GM21786 (cell line): ENCODE data around the gene TAF4B.
"Not testable (repeated sequence)": the region's sequence is repeated elsewhere in the genome, so short reads cannot be mapped to it uniquely, and the experiment has no call there.

ENCODE experiments used
- ATAC-seq: cut with Tn5 transposase; IDR thresholded peaks from one replicate; pipeline ENCODE4 v1.9.1; 2021; ENCODE audit not compliant: unreplicated experiment

The TAF4B gene

DNA sequence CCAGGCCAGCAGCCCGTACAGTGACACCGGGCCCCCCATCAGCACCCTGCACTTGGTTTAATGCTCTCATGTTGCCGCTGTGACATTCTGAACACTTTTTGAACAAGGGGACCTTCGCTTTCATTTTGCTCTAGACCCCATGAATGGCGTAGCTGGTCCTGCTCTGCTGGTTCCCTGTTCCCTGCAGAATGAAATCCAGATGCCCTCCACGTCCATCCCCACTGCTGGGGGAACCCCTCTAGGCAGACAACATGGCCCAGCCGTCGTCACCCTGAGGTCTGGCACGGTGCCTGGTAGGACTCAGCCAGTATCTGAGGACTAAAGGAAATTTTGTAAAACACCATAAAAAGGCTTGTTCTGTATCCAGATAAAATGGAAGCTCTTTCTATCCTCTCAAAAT is 193.5 kb downstream of the TAF4B start:
- ATAC-seq: no peak

DNA sequence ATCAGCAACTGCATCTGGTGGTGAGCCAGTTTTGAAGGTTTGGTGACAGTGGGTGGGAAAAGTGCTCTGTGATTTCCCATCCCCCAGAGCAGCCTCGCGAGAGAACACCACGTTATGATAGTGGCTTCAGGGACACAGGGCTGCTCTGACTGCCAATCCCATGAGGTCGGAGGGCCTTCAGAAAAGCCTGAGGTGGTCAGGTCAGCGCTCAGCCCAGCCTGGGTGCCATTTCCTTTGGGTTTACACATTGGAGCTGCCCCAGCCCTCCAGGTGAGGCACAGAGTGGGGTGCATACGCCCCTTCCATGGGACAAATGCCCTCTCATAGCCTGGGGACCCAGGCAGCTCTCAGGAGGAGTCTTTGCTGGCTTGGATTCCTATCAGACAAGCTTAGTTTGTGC is 195.3 kb downstream of the TAF4B start:
- ATAC-seq: no peak

DNA sequence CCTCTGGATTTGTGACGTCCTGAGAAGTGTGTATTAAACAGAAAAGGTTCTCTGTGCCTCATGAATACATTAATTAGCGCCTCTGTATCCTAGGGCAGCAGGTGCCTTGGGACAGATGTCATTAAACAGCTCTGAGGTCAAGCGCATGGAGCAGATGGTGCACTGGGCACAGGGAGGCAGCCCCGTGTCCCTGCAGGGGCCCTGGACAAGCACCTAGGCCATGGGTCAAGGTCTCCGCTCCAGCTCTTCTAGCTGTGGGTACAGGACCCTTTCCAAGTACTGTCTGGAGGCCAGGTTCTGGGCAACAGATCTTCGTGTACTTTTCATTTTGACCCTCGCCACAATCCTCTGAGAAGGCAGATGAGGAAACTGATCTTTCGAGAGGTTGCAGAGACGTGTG is 195.7 kb downstream of the TAF4B start:
- ATAC-seq: no peak

DNA sequence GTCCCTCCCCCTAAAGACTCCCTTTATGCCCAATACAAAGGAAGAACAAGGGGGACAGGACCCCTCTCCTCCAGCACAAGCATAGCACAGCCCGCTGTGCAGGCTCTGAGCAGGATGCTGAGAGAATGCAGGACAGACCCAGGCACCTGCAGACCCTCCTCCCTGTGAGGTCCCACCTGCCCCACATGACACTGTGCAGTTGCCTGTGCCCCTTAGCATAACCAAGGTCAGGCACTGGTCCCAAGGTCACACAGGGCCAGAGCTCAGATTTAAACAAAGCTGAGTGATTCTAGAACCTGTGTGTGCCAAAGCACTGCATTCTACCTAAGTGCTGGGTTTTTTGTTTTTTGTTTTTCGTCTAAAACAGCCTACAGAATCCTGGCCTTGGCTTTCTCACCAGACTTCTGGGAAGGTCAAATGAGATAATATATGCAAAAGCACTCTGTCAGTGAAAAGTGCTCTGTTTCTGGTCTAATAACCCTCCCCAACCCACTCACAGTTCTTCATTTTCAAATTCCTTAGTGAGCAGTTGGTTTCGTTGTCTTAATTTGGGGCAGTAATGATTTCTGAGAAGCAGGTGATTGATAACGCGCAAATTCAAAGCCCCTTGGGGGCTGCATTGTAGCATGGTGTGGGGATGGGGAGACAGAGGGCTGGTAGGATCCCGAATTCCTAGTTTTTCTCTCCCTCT is 196.4 kb downstream of the TAF4B start:
- peak; percentile 83 for ATAC-seq

DNA sequence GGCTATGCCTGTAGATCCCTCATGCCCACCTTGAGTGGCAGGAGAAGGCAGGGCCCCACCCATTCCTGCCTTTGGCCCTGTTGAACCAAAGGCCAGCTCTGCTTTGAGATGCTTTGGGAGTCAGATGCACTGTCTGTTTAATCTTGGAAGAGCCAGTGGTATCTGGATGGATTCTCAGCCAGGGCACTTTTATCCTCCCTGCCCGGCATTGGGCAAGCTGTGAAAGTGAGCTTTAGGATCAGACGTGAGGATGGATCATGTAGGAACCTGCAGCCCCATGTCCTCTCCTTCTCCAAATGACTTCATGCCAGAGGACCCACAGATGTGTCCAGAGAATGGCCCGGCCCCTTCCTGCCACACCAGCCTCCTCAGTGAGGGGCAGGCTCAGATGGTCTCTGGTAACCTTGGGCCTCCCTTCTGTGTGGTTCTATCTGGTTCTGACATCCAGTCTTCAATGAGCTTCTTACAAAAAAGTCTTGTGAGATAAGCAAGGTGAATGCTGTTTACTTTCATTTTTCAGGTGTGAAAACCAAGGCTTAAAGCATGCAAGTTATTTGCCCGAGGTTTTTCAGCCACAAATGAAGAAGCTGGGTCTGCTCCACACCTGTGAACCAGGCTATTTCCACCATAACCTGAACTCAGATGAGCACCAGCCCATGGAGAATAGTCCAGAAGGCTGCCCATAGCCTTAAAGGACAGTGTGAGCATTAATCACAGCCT is 198.3 kb downstream of the TAF4B start:
- no peak for ATAC-seq

DNA sequence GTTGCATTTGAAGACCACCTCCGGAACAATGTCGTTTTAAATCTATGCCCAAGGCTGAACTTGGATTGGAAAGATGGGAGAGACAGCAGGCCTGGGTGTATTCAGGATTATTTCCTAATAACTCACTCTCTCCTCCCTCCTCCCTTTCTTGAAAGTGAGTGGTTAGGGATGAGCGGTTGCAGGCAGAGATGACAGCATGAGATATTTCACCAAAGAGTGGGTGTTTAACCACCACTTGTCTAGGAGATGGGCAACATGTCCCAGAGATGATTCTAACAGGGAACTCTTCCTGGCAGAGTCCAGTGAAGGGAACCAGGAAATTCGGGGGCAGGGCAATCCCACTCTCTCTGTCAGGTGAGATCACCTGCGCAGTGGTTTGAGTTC is 198.9 kb downstream of the TAF4B start:
- no peak for ATAC-seq

DNA sequence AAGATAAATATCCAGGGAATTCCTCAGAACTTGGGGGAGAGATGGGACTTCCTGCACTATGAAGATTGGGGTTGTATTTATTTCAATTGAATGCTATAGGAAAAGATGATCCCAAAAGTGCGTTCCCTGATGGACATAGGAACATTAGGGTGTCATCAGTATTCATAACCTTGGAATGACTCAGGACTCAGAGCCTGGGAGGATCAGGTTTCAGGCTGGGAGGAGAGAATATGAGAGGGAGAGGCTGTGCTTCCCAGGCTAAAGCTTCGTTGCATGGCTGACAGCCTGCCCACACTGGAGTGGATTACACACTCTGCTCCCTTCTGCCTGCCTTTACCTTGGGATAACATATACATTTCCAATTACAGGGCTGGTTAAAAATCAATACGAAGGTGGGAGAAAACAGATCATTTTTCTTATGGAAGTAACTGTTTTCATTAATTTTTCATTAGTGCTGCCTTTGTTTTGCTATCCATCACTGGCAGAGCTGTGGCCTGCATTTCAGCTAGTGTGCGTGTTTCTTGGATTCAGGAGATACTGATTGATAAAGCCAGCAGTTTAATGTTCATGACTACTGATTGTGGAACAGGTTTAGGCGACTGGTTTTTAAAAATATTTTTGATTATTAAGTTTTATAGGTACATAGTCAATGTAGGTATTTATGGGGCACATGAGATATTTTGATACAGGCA is 203.4 kb downstream of the TAF4B start:
- ATAC-seq: no peak

DNA sequence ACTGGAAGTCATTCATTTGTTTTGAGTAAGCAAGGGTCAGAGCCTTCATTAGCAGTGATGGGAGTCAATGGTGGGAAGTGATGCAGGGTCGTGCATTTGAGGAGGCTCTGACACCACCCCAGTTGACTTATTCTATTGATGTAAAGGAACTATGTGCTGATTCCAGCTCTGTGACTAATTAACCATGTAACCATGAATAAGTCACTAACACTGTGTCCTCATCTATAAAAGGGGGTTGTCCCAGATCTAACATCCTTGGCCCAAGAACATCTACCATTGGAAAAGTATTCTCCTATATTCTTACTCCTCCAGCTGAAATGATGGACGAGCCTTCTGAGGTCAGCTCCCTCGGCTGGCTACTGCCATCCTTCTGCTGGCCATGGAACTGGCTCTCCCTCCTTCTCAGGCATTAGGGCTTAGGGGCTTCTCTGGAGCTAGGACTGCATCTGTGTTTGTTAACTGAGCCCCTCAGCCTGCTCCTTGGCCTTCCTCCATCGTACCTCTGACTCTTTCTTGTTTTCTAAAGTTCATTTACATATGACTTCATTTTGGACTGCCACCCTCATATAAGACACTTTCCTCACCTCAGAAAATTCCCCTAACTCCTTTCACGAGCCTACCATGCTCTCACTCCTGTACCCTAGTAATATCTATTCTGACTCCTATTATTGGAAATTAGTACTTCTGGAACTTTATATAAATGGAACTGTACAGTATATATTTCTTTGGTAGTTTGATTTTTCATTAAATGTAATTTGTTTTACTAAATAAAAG is 206.6 kb downstream of the TAF4B start:
- no peak for ATAC-seq

DNA sequence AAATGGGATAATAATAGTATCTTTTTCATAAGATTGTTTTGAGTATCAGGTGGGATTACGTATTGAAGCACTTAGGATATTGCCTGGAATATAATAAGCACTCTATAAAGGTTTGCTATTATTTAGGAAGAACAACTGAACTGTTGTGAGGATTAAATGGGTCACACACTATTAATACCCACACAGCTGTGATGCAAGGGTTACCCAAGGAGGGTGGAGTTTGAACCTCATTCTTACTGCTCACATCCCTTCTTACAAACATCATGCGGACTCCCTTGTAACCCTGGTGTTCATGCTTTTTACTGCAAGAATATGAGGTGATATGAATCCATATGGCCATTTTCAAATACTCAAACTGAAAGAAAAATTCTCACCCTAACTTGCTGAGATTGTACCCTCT is 208.6 kb downstream of the TAF4B start:
- ATAC-seq: no peak

DNA sequence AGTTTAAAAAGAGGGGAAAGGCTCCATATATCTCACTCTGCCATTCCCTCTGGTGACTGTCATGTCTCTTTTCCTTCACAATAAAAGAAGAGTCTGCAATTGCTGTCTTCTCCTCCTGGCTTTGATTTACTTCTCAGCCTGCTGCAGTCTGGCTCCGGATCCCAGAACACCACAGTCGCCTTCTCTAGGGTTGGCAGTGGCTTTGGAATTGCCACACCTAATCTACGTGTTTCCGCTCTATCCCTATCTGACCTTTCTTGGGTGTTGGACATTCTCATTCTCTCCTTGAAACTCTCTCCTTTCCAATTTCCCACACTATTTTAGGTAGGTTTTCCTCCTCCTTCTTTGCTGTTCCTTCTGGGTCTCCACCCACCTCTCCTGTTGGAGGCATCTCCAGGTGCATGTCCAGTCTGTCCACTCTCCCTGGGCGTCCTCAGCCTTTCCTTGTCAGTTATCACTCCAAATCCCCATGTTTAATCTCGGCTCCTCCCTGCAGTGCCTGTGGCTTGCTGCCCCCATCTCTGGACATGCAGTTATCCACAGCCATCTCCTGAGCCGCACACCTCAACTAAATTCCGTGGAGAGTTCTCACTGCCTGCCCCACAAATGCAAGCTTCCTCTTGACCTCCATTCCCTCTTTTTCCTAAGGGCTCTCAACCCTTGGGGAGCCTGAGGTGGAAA is 209.3 kb downstream of the TAF4B start:
- ATAC-seq: no peak

DNA sequence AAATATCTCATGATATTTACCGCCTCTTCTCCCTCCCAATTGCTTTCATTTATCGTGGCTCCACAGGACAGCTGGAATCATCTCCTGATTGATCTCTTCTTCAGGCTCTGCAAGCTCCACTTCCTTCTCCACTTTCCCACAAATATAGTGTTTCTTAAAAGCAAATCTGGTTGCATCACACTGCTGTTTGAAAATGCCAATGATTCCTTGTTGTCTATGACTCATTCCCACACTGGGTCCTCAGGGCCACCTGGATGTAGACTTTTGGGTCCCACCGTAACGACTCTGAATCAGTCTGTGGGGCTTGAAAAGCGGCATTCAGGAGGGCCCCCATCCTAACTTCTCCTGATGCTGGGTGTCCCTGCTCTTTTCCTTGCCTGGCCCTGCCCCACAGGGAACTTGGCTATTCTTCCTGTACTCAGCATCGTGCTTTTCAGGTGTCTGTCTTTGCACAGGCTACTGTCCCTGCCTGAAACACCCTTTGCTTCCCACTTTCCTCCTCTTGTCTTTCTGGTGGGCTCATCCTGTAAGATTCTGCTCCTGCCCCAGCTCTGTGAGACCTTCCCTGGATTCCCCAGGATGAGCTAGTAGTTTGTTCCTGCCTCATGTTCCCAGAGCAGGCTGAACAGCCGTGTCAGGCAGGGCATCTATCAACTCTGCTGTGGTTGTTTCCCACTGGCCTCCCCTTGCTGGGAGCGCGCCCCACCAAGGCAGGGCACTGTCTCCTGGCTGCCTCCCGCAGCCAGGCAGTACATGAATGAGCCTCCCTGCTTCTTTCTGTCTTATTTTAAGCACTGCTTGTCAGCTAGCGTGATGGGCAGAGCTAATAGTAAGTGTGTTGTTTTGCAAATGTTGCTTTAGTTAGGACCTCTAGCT is 210.2 kb downstream of the TAF4B start:
- ATAC-seq: no peak

DNA sequence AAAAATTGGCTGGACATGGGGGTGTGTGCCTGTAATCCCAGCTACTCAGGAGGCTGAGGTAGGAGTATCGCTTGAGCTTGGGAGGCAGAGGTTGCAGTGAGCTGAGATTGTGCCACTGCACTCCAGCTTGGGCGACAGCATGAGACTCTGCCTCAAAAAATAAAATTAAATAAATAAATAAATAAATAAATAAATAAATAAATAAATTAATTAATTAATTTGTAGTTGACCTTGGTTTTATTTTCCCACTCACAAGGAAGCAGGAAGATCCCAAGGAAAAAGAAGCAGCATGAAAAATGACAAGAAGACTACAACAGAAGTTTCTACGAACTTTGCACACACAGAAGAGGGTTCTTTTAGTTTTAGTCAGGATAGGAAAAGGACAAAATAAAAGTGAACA is 211.4 kb downstream of the TAF4B start:
- ATAC-seq: not testable (repeated sequence)

DNA sequence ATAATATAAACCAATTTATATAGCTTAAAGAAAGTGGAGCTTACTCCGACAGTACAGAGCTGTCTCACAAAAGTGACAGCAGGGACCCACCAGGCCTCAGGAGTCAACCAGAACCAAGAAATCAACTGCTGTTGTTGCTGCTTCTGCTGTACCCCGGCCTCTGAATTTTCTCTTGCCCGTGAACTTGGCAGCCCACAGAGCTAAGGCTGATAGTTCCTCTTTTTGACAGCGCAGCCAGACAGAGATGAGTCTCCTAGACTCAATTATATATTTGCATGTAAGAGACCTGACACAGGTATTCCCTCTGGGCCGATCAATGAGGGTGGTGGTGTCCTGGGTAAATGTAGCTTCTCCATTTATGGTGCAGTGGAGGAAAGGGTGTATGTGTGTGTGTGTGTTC is 212.7 kb downstream of the TAF4B start:
- ATAC-seq: peak; percentile 99

DNA sequence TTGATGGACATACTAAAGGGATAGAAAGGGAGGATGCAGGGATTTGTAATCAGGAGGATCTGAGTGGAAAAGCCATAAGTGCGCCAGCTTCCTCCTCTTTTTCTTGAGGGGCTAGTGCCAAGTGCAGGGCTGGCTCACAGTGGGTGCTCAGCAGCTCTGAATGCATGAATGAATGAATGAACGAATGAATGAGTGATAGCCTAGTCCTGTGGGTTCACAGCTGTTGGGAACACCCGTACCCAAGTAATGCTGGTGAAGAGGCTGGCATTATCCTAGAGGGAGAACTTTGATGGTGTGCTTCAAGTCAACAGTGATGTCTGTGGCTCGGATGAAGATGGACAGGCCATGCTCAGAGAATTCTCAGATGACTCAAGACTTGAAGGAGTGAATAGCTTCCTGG is 213.3 kb downstream of the TAF4B start:
- no peak for ATAC-seq

DNA sequence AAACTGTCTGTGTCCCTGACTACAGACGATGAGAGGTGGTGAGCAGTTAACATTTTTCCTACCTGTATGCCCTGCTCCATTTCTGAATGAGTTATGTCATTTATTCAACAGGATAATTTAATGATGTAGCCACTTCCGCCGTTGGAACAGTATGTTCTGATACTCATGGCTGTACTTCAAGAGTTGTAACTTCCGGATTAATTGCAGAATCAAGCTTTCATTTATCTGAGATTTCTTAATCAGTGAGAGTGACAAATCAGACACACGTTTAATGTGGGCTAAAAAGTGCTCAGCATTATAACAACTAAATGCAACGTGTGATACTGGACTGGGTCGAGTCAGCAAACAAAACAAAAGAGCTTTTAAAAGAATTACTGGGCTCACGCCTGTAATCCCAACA is 214.4 kb downstream of the TAF4B start:
- ATAC-seq: no peak
